HEK293 (cell line): ENCODE data around the gene EXOSC1.

ENCODE experiments used
- KLF8 ChIP-seq: fragments of 450-650 bp; formaldehyde crosslinking; IDR thresholded peaks from 2 replicates; pipeline ENCODE4 v1.5.1; 2016; ENCODE audit warnings: missing biosample characterization, missing genetic modification characterization
- PATZ1 ChIP-seq: fragments of 450-650 bp; formaldehyde crosslinking; IDR thresholded peaks from 2 replicates; pipeline ENCODE4 v1.5.1; 2016; ENCODE audit warnings: missing biosample characterization, missing genetic modification characterization
- SP2 ChIP-seq: fragments of 450-650 bp; formaldehyde crosslinking; IDR thresholded peaks from 2 replicates; pipeline ENCODE4 v1.5.1; 2016; ENCODE audit warnings: missing biosample characterization, missing genetic modification characterization
- ZNF146 ChIP-seq: fragments of 450-650 bp; formaldehyde crosslinking; IDR thresholded peaks from 2 replicates; pipeline ENCODE4 v1.5.1; 2016; ENCODE audit warnings: missing biosample characterization, missing genetic modification characterization
- ZNF341 ChIP-seq: fragments of 450-650 bp; formaldehyde crosslinking; IDR thresholded peaks from 2 replicates; pipeline ENCODE4; 2016; ENCODE audit warnings: low read depth, missing biosample characterization, missing genetic modification characterization
- ZNF37A ChIP-seq: fragments of 450-650 bp; IDR thresholded peaks from 2 replicates; pipeline ENCODE4 v1.5.1; 2018; ENCODE audit warnings: missing biosample characterization, missing genetic modification characterization
- ZNF404 ChIP-seq: fragments of 450-650 bp; formaldehyde crosslinking; IDR thresholded peaks from 2 replicates; pipeline ENCODE4 v1.5.1; 2017; ENCODE audit warnings: missing biosample characterization, missing genetic modification characterization
- ZNF548 ChIP-seq: fragments of 450-650 bp; formaldehyde crosslinking; IDR thresholded peaks from 2 replicates; pipeline ENCODE4 v1.5.1; 2016; ENCODE audit warnings: missing biosample characterization, missing genetic modification characterization
- TF ChIP-seq, protein P1 (sequence below): fragments of 450-650 bp; formaldehyde crosslinking; IDR thresholded peaks from 2 replicates; pipeline ENCODE4 v1.5.1; 2016; ENCODE audit warnings: missing biosample characterization, missing genetic modification characterization
- TF ChIP-seq, protein P2 (sequence below): fragments of 450-650 bp; formaldehyde crosslinking; IDR thresholded peaks from 2 replicates; pipeline ENCODE4 v1.5.1; 2016; ENCODE audit warnings: missing biosample characterization, missing genetic modification characterization

GRCh38 chr10:97459111-97459510 lies 13.3 kb upstream of the EXOSC1 start:
- TF ChIP-seq, protein P1, sequence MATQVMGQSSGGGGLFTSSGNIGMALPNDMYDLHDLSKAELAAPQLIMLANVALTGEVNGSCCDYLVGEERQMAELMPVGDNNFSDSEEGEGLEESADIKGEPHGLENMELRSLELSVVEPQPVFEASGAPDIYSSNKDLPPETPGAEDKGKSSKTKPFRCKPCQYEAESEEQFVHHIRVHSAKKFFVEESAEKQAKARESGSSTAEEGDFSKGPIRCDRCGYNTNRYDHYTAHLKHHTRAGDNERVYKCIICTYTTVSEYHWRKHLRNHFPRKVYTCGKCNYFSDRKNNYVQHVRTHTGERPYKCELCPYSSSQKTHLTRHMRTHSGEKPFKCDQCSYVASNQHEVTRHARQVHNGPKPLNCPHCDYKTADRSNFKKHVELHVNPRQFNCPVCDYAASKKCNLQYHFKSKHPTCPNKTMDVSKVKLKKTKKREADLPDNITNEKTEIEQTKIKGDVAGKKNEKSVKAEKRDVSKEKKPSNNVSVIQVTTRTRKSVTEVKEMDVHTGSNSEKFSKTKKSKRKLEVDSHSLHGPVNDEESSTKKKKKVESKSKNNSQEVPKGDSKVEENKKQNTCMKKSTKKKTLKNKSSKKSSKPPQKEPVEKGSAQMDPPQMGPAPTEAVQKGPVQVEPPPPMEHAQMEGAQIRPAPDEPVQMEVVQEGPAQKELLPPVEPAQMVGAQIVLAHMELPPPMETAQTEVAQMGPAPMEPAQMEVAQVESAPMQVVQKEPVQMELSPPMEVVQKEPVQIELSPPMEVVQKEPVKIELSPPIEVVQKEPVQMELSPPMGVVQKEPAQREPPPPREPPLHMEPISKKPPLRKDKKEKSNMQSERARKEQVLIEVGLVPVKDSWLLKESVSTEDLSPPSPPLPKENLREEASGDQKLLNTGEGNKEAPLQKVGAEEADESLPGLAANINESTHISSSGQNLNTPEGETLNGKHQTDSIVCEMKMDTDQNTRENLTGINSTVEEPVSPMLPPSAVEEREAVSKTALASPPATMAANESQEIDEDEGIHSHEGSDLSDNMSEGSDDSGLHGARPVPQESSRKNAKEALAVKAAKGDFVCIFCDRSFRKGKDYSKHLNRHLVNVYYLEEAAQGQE (tag by site-specific recombination) = no peak
- TF ChIP-seq, protein P2, sequence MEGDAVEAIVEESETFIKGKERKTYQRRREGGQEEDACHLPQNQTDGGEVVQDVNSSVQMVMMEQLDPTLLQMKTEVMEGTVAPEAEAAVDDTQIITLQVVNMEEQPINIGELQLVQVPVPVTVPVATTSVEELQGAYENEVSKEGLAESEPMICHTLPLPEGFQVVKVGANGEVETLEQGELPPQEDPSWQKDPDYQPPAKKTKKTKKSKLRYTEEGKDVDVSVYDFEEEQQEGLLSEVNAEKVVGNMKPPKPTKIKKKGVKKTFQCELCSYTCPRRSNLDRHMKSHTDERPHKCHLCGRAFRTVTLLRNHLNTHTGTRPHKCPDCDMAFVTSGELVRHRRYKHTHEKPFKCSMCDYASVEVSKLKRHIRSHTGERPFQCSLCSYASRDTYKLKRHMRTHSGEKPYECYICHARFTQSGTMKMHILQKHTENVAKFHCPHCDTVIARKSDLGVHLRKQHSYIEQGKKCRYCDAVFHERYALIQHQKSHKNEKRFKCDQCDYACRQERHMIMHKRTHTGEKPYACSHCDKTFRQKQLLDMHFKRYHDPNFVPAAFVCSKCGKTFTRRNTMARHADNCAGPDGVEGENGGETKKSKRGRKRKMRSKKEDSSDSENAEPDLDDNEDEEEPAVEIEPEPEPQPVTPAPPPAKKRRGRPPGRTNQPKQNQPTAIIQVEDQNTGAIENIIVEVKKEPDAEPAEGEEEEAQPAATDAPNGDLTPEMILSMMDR = no peak
- TF ChIP-seq KLF8 (tag by site-specific recombination) = no peak
- no peak for TF ChIP-seq ZNF404 (tag by site-specific recombination)
- no peak for TF ChIP-seq ZNF37A
- TF ChIP-seq PATZ1 (tag by site-specific recombination) = no peak
- TF ChIP-seq ZNF341 (tag by site-specific recombination) = no peak
- no peak for TF ChIP-seq ZNF146 (tag by site-specific recombination)
- no peak for TF ChIP-seq ZNF548
- TF ChIP-seq SP2 (tag by site-specific recombination) = no peak
